Thoracic aorta (tissue), 2 donors: ENCODE data around the gene SUSD6. TPM values are rescaled to one million over a fixed set of nuclear protein-coding genes. Genes with fewer than 3 reads are reported as not detected.

Experiments used
- ATAC-seq: fragments of 150-250 bp; one replicate; pipeline ENCODE4 v1.8.0; 2017; ENCODE audit warnings: low read depth; ENCODE audit not compliant: insufficient number of reproducible peaks, low FRiP score
- DNase-seq: peaks from one replicate; pipeline ENCODE4 v3.0.0-alpha.2; 2020; ENCODE audit warnings: low spot score
- H3K27ac ChIP-seq, 2 donors: fragments of 200-600 bp; sonication (generic); 1 replicate in 1 of 2; 2 replicates in 1 of 2; pipeline ENCODE4 v1.5.1; 2016; ENCODE audit warnings: mild to moderate bottlenecking in 2 of 2, moderate library complexity in 2 of 2
- H3K27me3 ChIP-seq: fragments of 200-600 bp; sonication (generic); replicated peaks from 2 replicates; pipeline ENCODE4 v1.6.0; 2016; ENCODE audit warnings: mild to moderate bottlenecking; ENCODE audit not compliant: insufficient read depth
- H3K36me3 ChIP-seq: fragments of 200-600 bp; sonication (generic); one replicate; pipeline ENCODE4 v1.5.1; 2016
- H3K4me1 ChIP-seq, 2 donors: fragments of 200-600 bp; sonication (generic); 1 replicate in 1 of 2; 2 replicates in 1 of 2; pipeline versions ENCODE4 v1.5.1 to v1.6.0; 2016; ENCODE audit warnings: low read depth in 2 of 2, mild to moderate bottlenecking in 1 of 2; ENCODE audit not compliant: control insufficient read depth in 1 of 2
- H3K4me3 ChIP-seq: fragments of 200-600 bp; sonication (generic); 2 replicates; pipeline ENCODE4 v1.5.1; 2016; ENCODE audit warnings: mild to moderate bottlenecking
- H3K9me3 ChIP-seq: fragments of 200-600 bp; sonication (generic); 2 replicates; pipeline ENCODE4 v1.5.1; 2016
- total RNA-seq, 2 donors: library from RNA; depleted of rRNA; stranded (reverse); fragments of >200 nt; gene quantifications; one replicate each; pipeline versions ENCODE4 v1.1.0 to v1.2.3, GENCODE V29; 2016
- TF ChIP-seq, protein P1 (sequence below): fragments of 200-600 bp; sonication (generic); IDR thresholded peaks from one replicate; pipeline ENCODE4 v1.5.1; 2019; ENCODE audit warnings: antibody characterized with exemption

Gene SUSD6
- total RNA-seq, 2 donors from 2014 or later: 51.7 to 80.1 TPM

DNA sequence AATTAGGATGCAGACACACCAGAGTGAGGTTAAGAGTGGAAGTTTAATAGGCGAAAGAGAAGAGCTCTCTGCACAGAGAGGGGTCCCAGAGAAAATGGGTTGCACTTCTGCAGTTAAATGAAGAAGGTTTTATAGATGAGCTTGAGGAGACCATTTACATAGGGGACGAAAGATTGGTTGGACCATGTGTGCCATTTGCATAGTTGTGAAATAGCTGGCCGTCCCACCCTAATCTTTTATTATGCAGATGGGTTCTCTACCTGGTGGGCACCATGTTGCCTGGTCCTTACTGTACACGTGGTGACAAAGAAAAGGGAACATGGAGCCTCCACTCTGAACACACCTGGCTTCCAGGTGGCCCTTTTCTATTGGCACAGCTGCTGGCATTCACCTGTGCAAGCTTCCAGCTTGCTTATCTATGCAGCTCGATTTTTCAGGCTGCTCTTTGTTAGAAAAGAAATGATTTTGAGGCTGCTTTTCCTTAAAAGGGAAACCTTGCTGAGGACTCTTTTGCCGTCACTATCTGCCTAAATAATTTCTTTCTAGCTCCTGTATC lies 88.4 kb downstream of the SUSD6 start:
- no peaks in the 10 kb centered on the region for H3K36me3 ChIP-seq
- ATAC-seq (no peak), DNase-seq (no peak)
- H3K27ac ChIP-seq: no peak overlapping the region
- H3K4me3 ChIP-seq: no peak overlapping the region
- peaks cover 23 to 53% of the 10 kb centered on the region in 2 donors for H3K4me1 ChIP-seq
- TF ChIP-seq, protein P1, sequence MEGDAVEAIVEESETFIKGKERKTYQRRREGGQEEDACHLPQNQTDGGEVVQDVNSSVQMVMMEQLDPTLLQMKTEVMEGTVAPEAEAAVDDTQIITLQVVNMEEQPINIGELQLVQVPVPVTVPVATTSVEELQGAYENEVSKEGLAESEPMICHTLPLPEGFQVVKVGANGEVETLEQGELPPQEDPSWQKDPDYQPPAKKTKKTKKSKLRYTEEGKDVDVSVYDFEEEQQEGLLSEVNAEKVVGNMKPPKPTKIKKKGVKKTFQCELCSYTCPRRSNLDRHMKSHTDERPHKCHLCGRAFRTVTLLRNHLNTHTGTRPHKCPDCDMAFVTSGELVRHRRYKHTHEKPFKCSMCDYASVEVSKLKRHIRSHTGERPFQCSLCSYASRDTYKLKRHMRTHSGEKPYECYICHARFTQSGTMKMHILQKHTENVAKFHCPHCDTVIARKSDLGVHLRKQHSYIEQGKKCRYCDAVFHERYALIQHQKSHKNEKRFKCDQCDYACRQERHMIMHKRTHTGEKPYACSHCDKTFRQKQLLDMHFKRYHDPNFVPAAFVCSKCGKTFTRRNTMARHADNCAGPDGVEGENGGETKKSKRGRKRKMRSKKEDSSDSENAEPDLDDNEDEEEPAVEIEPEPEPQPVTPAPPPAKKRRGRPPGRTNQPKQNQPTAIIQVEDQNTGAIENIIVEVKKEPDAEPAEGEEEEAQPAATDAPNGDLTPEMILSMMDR: no peak
- no peaks in the 10 kb centered on the region for H3K9me3 ChIP-seq
- H3K27me3 ChIP-seq: no peaks in the 10 kb centered on the region

DNA sequence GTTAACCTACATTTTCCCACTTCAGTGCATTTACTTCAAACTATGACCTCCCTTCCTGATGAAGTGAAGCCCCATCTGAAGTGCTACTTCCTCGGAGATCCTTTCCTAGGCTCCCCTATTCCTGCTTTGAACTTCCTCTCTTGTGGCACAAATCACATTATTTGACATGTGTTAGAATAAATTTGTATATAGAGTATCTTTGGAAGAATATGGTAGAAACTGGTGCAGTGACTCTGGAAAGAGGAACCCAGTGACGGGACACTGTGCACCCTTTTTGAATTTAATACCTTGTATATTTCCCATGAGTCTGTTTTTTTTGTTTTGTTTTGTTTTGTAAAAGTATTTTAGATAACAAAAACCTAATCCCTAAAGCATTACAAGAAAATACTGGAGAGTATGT lies 89.2 kb downstream of the SUSD6 start:
- H3K27me3 ChIP-seq: no peaks in the 10 kb centered on the region
- TF ChIP-seq, protein P1: no peak
- no peaks in the 10 kb centered on the region for H3K36me3 ChIP-seq
- peaks cover 25 to 53% of the 10 kb centered on the region in 2 donors for H3K4me1 ChIP-seq
- no peaks in the 10 kb centered on the region for H3K9me3 ChIP-seq
- DNase-seq (no peak), ATAC-seq (no peak)
- H3K4me3 ChIP-seq: no peak overlapping the region
- H3K27ac ChIP-seq: no peak overlapping the region

DNA sequence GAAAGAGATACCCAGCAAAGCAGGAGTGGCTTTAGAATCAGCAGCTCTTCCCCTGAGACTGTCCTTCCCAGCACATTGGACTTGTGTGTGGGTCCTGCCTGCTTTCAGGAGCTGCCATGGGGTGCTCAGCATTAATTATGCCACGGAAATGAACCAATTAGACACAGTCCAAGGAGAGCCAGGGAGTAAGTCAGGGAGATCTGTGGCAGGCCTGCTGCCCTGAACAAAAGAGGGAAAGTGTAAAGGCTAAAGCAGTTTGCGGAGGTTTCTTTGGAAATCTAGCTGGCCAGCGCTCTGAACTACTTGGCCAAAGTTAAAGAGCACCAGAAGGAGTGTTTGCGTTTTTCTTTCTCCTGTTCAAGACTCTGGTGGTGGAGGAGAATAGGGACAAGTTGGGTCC lies 89.9 kb downstream of the SUSD6 start:
- ATAC-seq (no peak), DNase-seq (no peak)
- H3K4me1 ChIP-seq: peaks cover 23 to 53% of the 10 kb centered on the region in 2 donors
- no peaks in the 10 kb centered on the region for H3K36me3 ChIP-seq
- H3K4me3 ChIP-seq: no peak overlapping the region
- no peaks in the 10 kb centered on the region for H3K9me3 ChIP-seq
- no peaks in the 10 kb centered on the region for H3K27me3 ChIP-seq
- TF ChIP-seq, protein P1: no peak
- H3K27ac ChIP-seq: no peak overlapping the region

DNA sequence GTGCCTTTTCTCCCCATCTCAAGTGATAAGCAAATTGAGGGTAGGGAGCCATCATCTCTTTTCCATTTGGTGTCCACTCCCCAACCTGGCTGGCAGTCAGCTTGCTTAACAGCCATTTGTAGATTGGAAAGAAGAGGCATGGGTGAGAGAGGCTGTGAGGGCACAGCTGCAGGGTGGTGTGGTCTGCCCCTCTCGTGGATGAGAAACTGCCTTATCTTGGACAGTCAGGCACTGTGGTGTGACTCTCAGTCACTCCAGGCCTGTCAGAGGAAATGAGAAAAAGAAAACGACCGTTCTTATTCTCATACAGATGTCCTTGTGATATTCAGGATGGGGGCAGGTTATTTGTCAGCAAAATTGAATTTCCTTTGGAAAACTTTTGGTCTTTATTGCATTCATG lies 90.5 kb downstream of the SUSD6 start:
- Histone ChIP-seq H3K9me3 (no peaks in the 10 kb centered on the region), H3K27ac (no peak overlapping the region), H3K36me3 (no peaks in the 10 kb centered on the region), H3K27me3 (no peaks in the 10 kb centered on the region), H3K4me1 (peaks cover 18 to 53% of the 10 kb centered on the region in 2 donors), H3K4me3 (no peak overlapping the region)
- TF ChIP-seq, protein P1: no peak
- ATAC-seq (no peak), DNase-seq (no peak)

DNA sequence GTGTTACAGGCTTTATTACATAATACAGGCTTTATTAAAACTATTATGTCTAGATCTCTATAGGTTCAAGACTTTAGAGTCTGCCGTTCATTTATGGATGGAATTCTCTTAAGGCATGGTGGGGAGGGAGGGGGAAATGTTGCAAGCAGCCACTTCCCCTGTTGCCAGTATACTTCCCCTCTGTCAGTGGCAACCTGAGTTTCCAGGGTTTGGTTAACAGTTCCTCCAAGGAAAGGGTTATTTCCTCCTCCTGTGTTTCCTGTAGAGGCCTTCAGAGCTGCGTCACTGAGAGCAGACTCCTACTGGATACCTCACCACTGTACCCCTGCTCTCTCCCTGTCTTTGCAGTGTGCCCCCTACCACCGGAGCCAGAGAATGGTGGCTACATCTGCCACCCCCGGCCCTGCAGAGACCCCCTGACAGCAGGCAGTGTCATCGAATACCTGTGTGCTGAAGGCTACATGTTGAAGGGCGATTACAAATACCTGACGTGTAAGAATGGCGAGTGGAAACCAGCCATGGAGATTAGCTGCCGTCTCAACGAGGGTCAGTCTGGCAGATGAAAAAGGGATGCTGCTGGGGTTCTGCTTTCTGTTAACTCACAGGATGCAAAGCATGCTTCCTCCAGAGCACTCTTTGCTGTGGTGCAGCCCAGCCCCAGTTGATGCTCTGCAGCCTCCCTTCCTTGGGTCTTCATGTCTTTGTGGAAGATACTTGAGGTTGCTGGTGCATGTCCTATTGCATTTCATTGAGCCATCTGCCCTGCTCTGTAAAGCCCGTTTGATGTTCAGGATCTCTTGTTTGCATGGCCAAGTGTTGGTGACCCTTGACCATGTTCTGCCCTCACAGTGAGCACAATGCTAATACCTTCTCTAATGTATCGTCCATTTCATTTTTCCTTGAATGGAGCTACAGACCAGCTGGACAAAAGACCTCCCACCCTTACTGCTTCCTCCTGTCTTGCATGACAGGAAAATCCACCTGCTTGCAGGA lies 91.9 kb downstream of the SUSD6 start:
- ATAC-seq (no peak), DNase-seq (no peak)
- Histone ChIP-seq H3K4me1 (peaks cover 15 to 51% of the 10 kb centered on the region in 2 donors), H3K27me3 (no peaks in the 10 kb centered on the region), H3K27ac (no peak overlapping the region), H3K4me3 (no peak overlapping the region), H3K36me3 (peaks cover under 1% of the 10 kb centered on the region), H3K9me3 (no peaks in the 10 kb centered on the region)
- TF ChIP-seq, protein P1: no peak
